IMR-90 (cell line): ENCODE data around the gene KCNMA1. TPM values are rescaled to one million over a fixed set of nuclear protein-coding genes. Genes with fewer than 3 reads are reported as not detected.
"Not testable (repeated sequence)": the region's sequence is repeated elsewhere in the genome, so short reads cannot be mapped to it uniquely, and the experiment has no call there.

ENCODE experiments used
- ATAC-seq: fragments of 200-7000 bp; cut with Tn5 transposase; 2 replicates; pipeline ENCODE4 v1.9.1; 2020; ENCODE audit warnings: low read depth, mild to moderate bottlenecking, moderate library complexity
- BruUV-seq: library from RNA; stranded (reverse); fragments of 400-500 nt; replicated peaks from 2 replicates; lab custom pipeline; 2021; lab: Mats Ljungman, UMichigan
- CTCF ChIA-PET: fragments of 300-600 bp; formaldehyde crosslinking; extraction: SDS; loops from one replicate; lab custom pipeline; 2021; ENCODE audit warnings: antibody characterized with exemption; lab: Yijun Ruan, JAX
- POLR2A ChIA-PET: fragments of 300-600 bp; sonication (Branson Sonifier 250); formaldehyde crosslinking; loops from one replicate; lab custom pipeline; 2022; ENCODE audit warnings: antibody characterized with exemption; ENCODE audit not compliant: unreplicated experiment; lab: Charles Lee
- DNase-seq: peaks from one replicate; pipeline ENCODE4 v3.0.0; 2013
- H2AFZ ChIP-seq: replicated peaks from 2 replicates; pipeline ENCODE3; 2013; ENCODE audit warnings: low read length, mild to moderate bottlenecking; ENCODE audit not compliant: poor library complexity
- H2AK5ac ChIP-seq: 2 replicates; pipeline ENCODE4 v1.6.1; 2013; ENCODE audit warnings: low read depth, low read length, inconsistent platforms
- H2AK9ac ChIP-seq: replicated peaks from 2 replicates; pipeline ENCODE3; 2013; ENCODE audit warnings: mild to moderate bottlenecking, low read depth, low read length, moderate library complexity; ENCODE audit not compliant: poor library complexity
- H2BK120ac ChIP-seq: 2 replicates; pipeline ENCODE4 v1.6.1; 2013; ENCODE audit warnings: low read depth, low read length, inconsistent platforms
- H2BK15ac ChIP-seq: 3 replicates; pipeline ENCODE4 v1.6.1; 2013; ENCODE audit warnings: low read depth, low read length, inconsistent platforms
- H2BK20ac ChIP-seq: 2 replicates; pipeline ENCODE4 v1.6.1; 2013; ENCODE audit warnings: low read depth, mild to moderate bottlenecking, inconsistent platforms, low read length, moderate library complexity
- H2BK5ac ChIP-seq: 2 replicates; pipeline ENCODE4 v1.6.1; 2013; ENCODE audit warnings: mild to moderate bottlenecking, low read depth, low read length, inconsistent platforms; ENCODE audit not compliant: poor library complexity, severe bottlenecking
- H3K14ac ChIP-seq: replicated peaks from 2 replicates; pipeline ENCODE4 v1.6.1; 2013; ENCODE audit warnings: low read depth, low read length, inconsistent platforms
- H3K18ac ChIP-seq: 2 replicates; pipeline ENCODE4 v1.6.1; 2013; ENCODE audit warnings: low read depth, low read length, control low read depth
- H3K23ac ChIP-seq: 2 replicates; pipeline ENCODE4 v1.6.1; 2013; ENCODE audit warnings: low read depth, low read length, inconsistent platforms
- H3K27ac ChIP-seq: 2 replicates; pipeline ENCODE4 v1.5.1; 2013; ENCODE audit warnings: mild to moderate bottlenecking, control low read depth, low read length; ENCODE audit not compliant: insufficient read depth
- H3K27me3 ChIP-seq: 2 replicates; pipeline ENCODE4 v1.6.1; 2013; ENCODE audit warnings: low read length; ENCODE audit not compliant: control insufficient read depth, insufficient read depth
- H3K36me3 ChIP-seq: 2 replicates; pipeline ENCODE4 v1.6.1; 2013; ENCODE audit warnings: low read length, mixed read lengths; ENCODE audit not compliant: control insufficient read depth, insufficient read depth
- H3K4ac ChIP-seq: 2 replicates; pipeline ENCODE4 v1.6.1; 2013; ENCODE audit warnings: low read depth, low read length, inconsistent platforms
- H3K4me1 ChIP-seq: 2 replicates; pipeline ENCODE4 v1.6.1; 2013; ENCODE audit warnings: low read length, mixed read lengths; ENCODE audit not compliant: control insufficient read depth, insufficient read depth
- H3K4me2 ChIP-seq: 2 replicates; pipeline ENCODE4 v1.6.1; 2013; ENCODE audit warnings: low read depth, mild to moderate bottlenecking, control low read depth, low read length, moderate library complexity
- H3K4me3 ChIP-seq: 2 replicates; pipeline ENCODE4 v1.5.1; 2013; ENCODE audit warnings: low read depth, mild to moderate bottlenecking, control low read depth, low read length, moderate library complexity; ENCODE audit not compliant: insufficient read depth
- H3K56ac ChIP-seq: 2 replicates; pipeline ENCODE4 v1.6.1; 2013; ENCODE audit warnings: low read length, inconsistent platforms; ENCODE audit not compliant: insufficient read depth; ENCODE audit errors: extremely low read depth
- H3K79me1 ChIP-seq, 2 experiments: 2 replicates each; pipeline ENCODE4 v1.6.1; 2013; ENCODE audit warnings: low read length in 2 of 2, inconsistent platforms in 1 of 2, low read depth in 1 of 2
- H3K9ac ChIP-seq: 2 replicates; pipeline ENCODE4 v1.6.1; 2013; ENCODE audit warnings: low read depth, low read length, control low read depth
- H3K9me1 ChIP-seq: 2 replicates; pipeline ENCODE4 v1.6.1; 2013; ENCODE audit warnings: low read length, inconsistent platforms; ENCODE audit not compliant: insufficient read depth
- H3K9me3 ChIP-seq: 2 replicates; pipeline ENCODE4 v1.6.1; 2013; ENCODE audit warnings: low read length; ENCODE audit not compliant: control insufficient read depth, insufficient read depth
- H4K20me1 ChIP-seq: 2 replicates; pipeline ENCODE4 v1.6.1; 2013; ENCODE audit warnings: low read length, inconsistent platforms; ENCODE audit not compliant: insufficient read depth
- H4K5ac ChIP-seq: 2 replicates; pipeline ENCODE4 v1.6.1; 2013; ENCODE audit warnings: mild to moderate bottlenecking, low read depth, low read length, control low read depth
- H4K8ac ChIP-seq, 2 experiments: 2 replicates each; pipeline ENCODE4 v1.6.1; 2013; ENCODE audit warnings: low read depth in 2 of 2, low read length in 2 of 2, control low read depth in 1 of 2, inconsistent platforms in 1 of 2
- H4K91ac ChIP-seq: 2 replicates; pipeline ENCODE4 v1.6.1; 2013; ENCODE audit warnings: low read depth, low read length, inconsistent platforms; ENCODE audit not compliant: insufficient read depth
- CEBPB ChIP-seq: IDR thresholded peaks from 2 replicates; pipeline ENCODE4 v1.6.1; 2012; ENCODE audit warnings: low read depth, low read length, improper control_type of control experiment
- MAFK ChIP-seq: IDR thresholded peaks from 2 replicates; pipeline ENCODE4 v1.6.1; 2012; ENCODE audit warnings: low read depth, low read length, improper control_type of control experiment
- MAZ ChIP-seq: IDR thresholded peaks from 2 replicates; pipeline ENCODE4 v1.6.1; 2012; ENCODE audit warnings: low read depth, mild to moderate bottlenecking, low read length, improper control_type of control experiment, moderate library complexity, borderline replicate concordance
- RCOR1 ChIP-seq: IDR thresholded peaks from 2 replicates; pipeline ENCODE4 v1.6.1; 2012; ENCODE audit warnings: mild to moderate bottlenecking, low read length, improper control_type of control experiment; ENCODE audit not compliant: insufficient replicate concordance
- RFX5 ChIP-seq: IDR thresholded peaks from 2 replicates; pipeline ENCODE4 v1.8.0; 2012; ENCODE audit warnings: low read depth, mild to moderate bottlenecking, low read length, moderate library complexity
- WGBS, 2 experiments: methylation state at CpG; one replicate each; pipeline versions ENCODE4 v1.1.5 to v1.1.7; 2013; ENCODE audit warnings: missing lambda C conversion rate in 2 of 2; ENCODE audit not compliant: insufficient read length in 1 of 2; ENCODE audit errors: extremely low coverage in 2 of 2; 5-methylcytosine and 5-hydroxymethylcytosine counted together
- dilution Hi-C: fragments of 300-500 bp; cut with HindIII; formaldehyde crosslinking; loops from one replicate; pipeline ENCODE4 v1.14.3; 2018; ENCODE audit warnings: low sequenced_read_pairs; ENCODE audit not compliant: unreplicated experiment
- in situ Hi-C: fragments of 300-500 bp; cut with MboI; formaldehyde crosslinking; loops from 3 replicates; pipeline ENCODE4 v1.14.3; 2019; ENCODE audit warnings: low sequenced_read_pairs, inconsistent platforms, mixed read lengths
- intact Hi-C: fragments of 100-400 bp; cut with micrococcal nuclease; formaldehyde crosslinking; loops from 2 replicates; pipeline ENCODE4 v1.10.0; 2022
- polyA plus RNA-seq, 3 experiments: library from polyadenylated mRNA; depleted of rRNA; stranded (reverse); fragments of >200 nt; gene quantifications; 2 replicates each; pipeline ENCODE4 v1.2.3, GENCODE V29; 2012; ENCODE audit warnings: low replicate concordance in 1 of 3
- total RNA-seq: library from RNA; depleted of rRNA; stranded (reverse); fragments of >200 nt; gene quantifications from 2 replicates; pipeline ENCODE4 v1.2.3, GENCODE V29; 2012

The KCNMA1 gene
- total and polyA plus RNA-seq, 2 of the 4 experiments (the other 2 are of a cell fraction): 25.6 to 29.6 TPM

GRCh38 chr10:77520290-77520689 is 117.3 kb downstream of the KCNMA1 start:
- intact Hi-C loops: loop anchor here (5.0 kb wide), 1 partner anchor 168 kb away; no protein-coding TSS in a partner anchor
- Histone ChIP-seq H3K4me3 (no peak overlapping the region), H2AK9ac (no peak overlapping the region), H3K36me3 (no peaks in the 10 kb centered on the region), H3K14ac (no peak overlapping the region), H3K27ac (no peak overlapping the region), H2BK15ac (no peak overlapping the region), H3K4ac (no peak overlapping the region), H3K23ac (no peak overlapping the region), H2BK5ac (no peak overlapping the region), H3K9me3 (no peaks in the 10 kb centered on the region), H3K79me1 (peaks cover 0 to 7% of the 10 kb centered on the region in 2 experiments; a peak in 1 of 4 replicates), H2BK20ac (no peak overlapping the region), H3K56ac (no peak overlapping the region), H4K5ac (no peak overlapping the region), H3K18ac (no peak overlapping the region), H4K8ac (no peak overlapping the region), H3K27me3 (no peaks in the 10 kb centered on the region), H2AK5ac (no peak overlapping the region), H3K4me1 (peaks cover 10% of the 10 kb centered on the region), H2BK120ac (no peak overlapping the region), H2AFZ (no peak overlapping the region), H4K20me1 (peaks cover 3% of the 10 kb centered on the region; the same call in 1 of the 2 replicates), H3K4me2 (no peak overlapping the region), H3K9me1 (peaks cover 13% of the 10 kb centered on the region), H3K9ac (no peak overlapping the region), H4K91ac (no peak overlapping the region)
- no peak for TF ChIP-seq RFX5
- TF ChIP-seq MAFK: no peak
- TF ChIP-seq RCOR1: no peak
- no peak for TF ChIP-seq MAZ
- no peak for TF ChIP-seq CEBPB
- no peak for DNase-seq
- ATAC-seq: no peak
- no TSS peak for BruUV-seq
- in situ Hi-C loops: no loop called here
- WGBS, 2 experiments: no CpG with 5 or more reads among the region's 1 CpG
- ChIA-PET POLR2A (no interaction called here), CTCF (no interaction called here)
- dilution Hi-C loops: no loop called here

GRCh38 chr10:77519791-77520190 is 117.8 kb downstream of the KCNMA1 start:
- H3K9ac ChIP-seq, H3K27me3 ChIP-seq, H3K4me3 ChIP-seq, H3K79me1 ChIP-seq, DNase-seq, H4K8ac ChIP-seq, in situ Hi-C loops, H2AFZ ChIP-seq, POLR2A ChIA-PET, H3K27ac ChIP-seq, H3K56ac ChIP-seq, H2BK20ac ChIP-seq, BruUV-seq, H2BK5ac ChIP-seq, H3K4me2 ChIP-seq, H3K4me1 ChIP-seq, H3K36me3 ChIP-seq, H2BK120ac ChIP-seq, H4K5ac ChIP-seq, H3K18ac ChIP-seq, H3K23ac ChIP-seq, H3K4ac ChIP-seq, H2AK9ac ChIP-seq, dilution Hi-C loops, ATAC-seq, CTCF ChIA-PET, H4K20me1 ChIP-seq, H3K14ac ChIP-seq, H2BK15ac ChIP-seq, H3K9me3 ChIP-seq, H4K91ac ChIP-seq: not testable (repeated sequence)
- whole genome bisulfite sequencing, 2 experiments: 85% methylated on average over 2 of the region's 2 CpGs; no CpG with 5 or more reads in 1 of the 2 experiments
- intact Hi-C loops: loop anchor here (5.0 kb wide), 1 partner anchor 167 kb away; no protein-coding TSS in a partner anchor
- Histone ChIP-seq H2AK5ac (peak overlapping the region; percentile 28; the same call in 1 of the 2 replicates), H3K9me1 (peaks cover 12% of the 10 kb centered on the region)
